Caco-2 (cell line): ENCODE data around the gene RIPOR2. TPM values are rescaled to one million over a fixed set of nuclear protein-coding genes. Genes with fewer than 3 reads are reported as not detected.

Experiments
- BruUV-seq: library from RNA; stranded (reverse); fragments of 400-500 nt; replicated peaks from 2 replicates; lab custom pipeline; 2021; lab: Mats Ljungman, UMichigan
- CTCF ChIA-PET: fragments of 300-600 bp; sonication (Branson Sonifier 250); formaldehyde crosslinking; loops from one replicate; lab custom pipeline; 2022; ENCODE audit warnings: antibody characterized with exemption; lab: Charles Lee
- POLR2A ChIA-PET: fragments of 300-600 bp; sonication (Branson Sonifier 250); formaldehyde crosslinking; loops from one replicate; lab custom pipeline; 2022; ENCODE audit warnings: antibody characterized with exemption; lab: Charles Lee
- DNase-seq, 2 experiments: peaks; one replicate each; pipeline versions ENCODE4 v3.0.0 to v3.0.0-alpha.2; 2020 to 2022
- H3K27me3 ChIP-seq: replicated peaks from 2 replicates; pipeline ENCODE4 v1.6.0; 2011; ENCODE audit warnings: low read length; ENCODE audit not compliant: control insufficient read depth, insufficient read depth
- H3K36me3 ChIP-seq: 2 replicates; pipeline ENCODE4 v1.5.1; 2011; ENCODE audit warnings: low read length; ENCODE audit not compliant: control insufficient read depth, insufficient read depth
- H3K4me1 ChIP-seq: fragments of 250-450 bp; sonication (Bioruptor Pico); 2 replicates; pipeline ENCODE4 v1.5.1; 2020; ENCODE audit warnings: mild to moderate bottlenecking
- H3K4me3 ChIP-seq: 2 replicates; pipeline ENCODE4 v1.5.1; 2011; ENCODE audit warnings: low read depth, mild to moderate bottlenecking, control low read depth, low read length
- H3K9me3 ChIP-seq: fragments of 250-450 bp; sonication (Bioruptor Pico); 2 replicates; pipeline ENCODE4 v1.5.1; 2020; ENCODE audit warnings: mild to moderate bottlenecking, moderate library complexity
- H3K27ac Mint-ChIP-seq: one replicate; pipeline ENCODE4 v1.8.0; 2022; ENCODE audit warnings: mixed read lengths; ENCODE audit not compliant: unreplicated experiment
- H3K27me3 Mint-ChIP-seq: one replicate; pipeline ENCODE4 v1.8.0; 2022; ENCODE audit warnings: mixed read lengths; ENCODE audit not compliant: insufficient read depth, unreplicated experiment
- H3K36me3 Mint-ChIP-seq: one replicate; pipeline ENCODE4 v1.8.0; 2022; ENCODE audit warnings: mild to moderate bottlenecking, mixed read lengths; ENCODE audit not compliant: insufficient read depth, unreplicated experiment
- H3K4me1 Mint-ChIP-seq: one replicate; pipeline ENCODE4 v1.8.0; 2022; ENCODE audit warnings: low read depth, mixed read lengths; ENCODE audit not compliant: unreplicated experiment
- H3K4me3 Mint-ChIP-seq: one replicate; pipeline ENCODE4 v1.8.0; 2022; ENCODE audit warnings: mild to moderate bottlenecking, moderate library complexity, mixed read lengths; ENCODE audit not compliant: unreplicated experiment
- H3K9me3 Mint-ChIP-seq: one replicate; pipeline ENCODE4 v1.8.0; 2022; ENCODE audit warnings: mixed read lengths; ENCODE audit not compliant: unreplicated experiment
- intact Hi-C: fragments of 100-400 bp; cut with micrococcal nuclease; formaldehyde crosslinking; loops from one replicate; pipeline ENCODE4 v1.10.0; 2022; ENCODE audit not compliant: unreplicated experiment
- total RNA-seq: library from RNA; stranded (reverse); gene quantifications from 2 replicates; pipeline ENCODE4 v1.2.3, GENCODE V29; 2022
- TF ChIP-seq, protein P1 (sequence below), 2 experiments: fragments of 200-600 bp in 1 of 2; IDR thresholded peaks; 1 replicate in 1 of 2; 2 replicates in 1 of 2; pipeline versions ENCODE4 v1.5.1 to v1.8.0; 2011 to 2022; ENCODE audit warnings: antibody characterized with exemption in 1 of 2, control low read depth in 1 of 2, inconsistent platforms in 1 of 2, low read depth in 1 of 2, low read length in 1 of 2, mild to moderate bottlenecking in 1 of 2, moderate library complexity in 1 of 2; ENCODE audit not compliant: insufficient read depth in 1 of 2, severe bottlenecking in 1 of 2, unreplicated experiment in 1 of 2

Gene RIPOR2
- total RNA-seq, 1 experiment from 2014 or later: 0.64 TPM

DNA sequence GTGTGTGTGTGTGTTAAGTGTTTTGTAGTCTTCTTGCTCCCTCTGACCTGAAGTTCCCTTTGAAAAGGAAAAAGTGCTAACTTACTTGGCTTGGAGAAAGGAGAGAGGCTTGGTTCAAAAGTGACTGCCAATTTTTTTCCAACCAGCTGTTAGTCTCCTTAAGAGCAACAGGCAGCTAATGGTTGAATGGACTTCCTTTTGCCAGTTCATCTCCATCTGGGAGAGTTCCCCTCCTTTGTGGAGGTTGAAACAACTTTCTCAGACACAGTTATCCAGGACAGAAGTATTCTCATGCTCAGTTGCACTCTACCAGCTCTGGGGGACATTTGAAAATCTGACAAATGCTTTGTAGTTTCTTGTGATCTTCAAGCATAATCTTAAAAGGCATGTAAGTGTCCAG lies 4.5 kb downstream of the RIPOR2 start:
- Histone ChIP-seq H3K27me3 (no peaks in the 10 kb centered on the region), H3K4me1 (peaks cover 17% of the 10 kb centered on the region), H3K36me3 (no peaks in the 10 kb centered on the region), H3K4me3 (no peak overlapping the region), H3K9me3 (no peaks in the 10 kb centered on the region)
- Mint-ChIP-seq H3K4me1 (peaks cover 3% of the 10 kb centered on the region), H3K36me3 (no peaks in the 10 kb centered on the region), H3K9me3 (peaks cover 13% of the 10 kb centered on the region), H3K27ac (no peak overlapping the region), H3K4me3 (no peak overlapping the region), H3K27me3 (no peaks in the 10 kb centered on the region)
- no peak for DNase-seq
- BruUV-seq: no TSS peak
- intact Hi-C loops: no loop called here
- CTCF ChIA-PET: interaction anchor here (0.6 kb wide), 1 partner anchor 10 kb away, joined by 4 read pairs; no protein-coding TSS in a partner anchor
- TF ChIP-seq, protein P1, sequence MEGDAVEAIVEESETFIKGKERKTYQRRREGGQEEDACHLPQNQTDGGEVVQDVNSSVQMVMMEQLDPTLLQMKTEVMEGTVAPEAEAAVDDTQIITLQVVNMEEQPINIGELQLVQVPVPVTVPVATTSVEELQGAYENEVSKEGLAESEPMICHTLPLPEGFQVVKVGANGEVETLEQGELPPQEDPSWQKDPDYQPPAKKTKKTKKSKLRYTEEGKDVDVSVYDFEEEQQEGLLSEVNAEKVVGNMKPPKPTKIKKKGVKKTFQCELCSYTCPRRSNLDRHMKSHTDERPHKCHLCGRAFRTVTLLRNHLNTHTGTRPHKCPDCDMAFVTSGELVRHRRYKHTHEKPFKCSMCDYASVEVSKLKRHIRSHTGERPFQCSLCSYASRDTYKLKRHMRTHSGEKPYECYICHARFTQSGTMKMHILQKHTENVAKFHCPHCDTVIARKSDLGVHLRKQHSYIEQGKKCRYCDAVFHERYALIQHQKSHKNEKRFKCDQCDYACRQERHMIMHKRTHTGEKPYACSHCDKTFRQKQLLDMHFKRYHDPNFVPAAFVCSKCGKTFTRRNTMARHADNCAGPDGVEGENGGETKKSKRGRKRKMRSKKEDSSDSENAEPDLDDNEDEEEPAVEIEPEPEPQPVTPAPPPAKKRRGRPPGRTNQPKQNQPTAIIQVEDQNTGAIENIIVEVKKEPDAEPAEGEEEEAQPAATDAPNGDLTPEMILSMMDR (IDR thresholded peaks at IDR 0.05; ENCODE audit: insufficient read depth in 1 of 2, low read depth in 1 of 2, low read length in 1 of 2, severe bottlenecking in 1 of 2, unreplicated experiment in 1 of 2): no peak
- POLR2A ChIA-PET: no interaction called here

- ChIA-PET POLR2A (no interaction called here), CTCF (no interaction called here)
- no peak overlapping the region for H3K27ac Mint-ChIP-seq
- peaks cover 7% of the 10 kb centered on the region for H3K4me1 Mint-ChIP-seq
- TF ChIP-seq, protein P1 (IDR thresholded peaks at IDR 0.05; ENCODE audit: insufficient read depth in 1 of 2, low read depth in 1 of 2, low read length in 1 of 2, severe bottlenecking in 1 of 2, unreplicated experiment in 1 of 2): no peak
- Histone ChIP-seq H3K27me3 (no peaks in the 10 kb centered on the region), H3K4me1 (peaks cover 23% of the 10 kb centered on the region), H3K36me3 (no peaks in the 10 kb centered on the region), H3K4me3 (no peak overlapping the region), H3K9me3 (no peaks in the 10 kb centered on the region)
- H3K27me3 Mint-ChIP-seq: no peaks in the 10 kb centered on the region
- intact Hi-C loops: no loop called here
- no peaks in the 10 kb centered on the region for H3K36me3 Mint-ChIP-seq
- no TSS peak for BruUV-seq
- peaks cover 13% of the 10 kb centered on the region for H3K9me3 Mint-ChIP-seq
- no peak for DNase-seq
- no peak overlapping the region for H3K4me3 Mint-ChIP-seq
Observed at GRCh38 chr6:24930431-24930871, 5.3 kb downstream of the RIPOR2 start.

GRCh38 chr6:24929242-24929641 lies 6.5 kb downstream of the RIPOR2 start:
- H3K4me1 Mint-ChIP-seq: peaks cover 7% of the 10 kb centered on the region
- no peak overlapping the region for H3K4me3 Mint-ChIP-seq
- TF ChIP-seq, protein P1 (IDR thresholded peaks at IDR 0.05; ENCODE audit: insufficient read depth in 1 of 2, low read depth in 1 of 2, low read length in 1 of 2, severe bottlenecking in 1 of 2, unreplicated experiment in 1 of 2): no peak
- no peaks in the 10 kb centered on the region for H3K9me3 ChIP-seq
- H3K4me1 ChIP-seq: peaks cover 27% of the 10 kb centered on the region
- BruUV-seq: no TSS peak
- H3K36me3 ChIP-seq: no peaks in the 10 kb centered on the region
- no peak for DNase-seq
- H3K36me3 Mint-ChIP-seq: no peaks in the 10 kb centered on the region
- H3K27ac Mint-ChIP-seq: no peak overlapping the region
- peaks cover 13% of the 10 kb centered on the region for H3K9me3 Mint-ChIP-seq
- no peaks in the 10 kb centered on the region for H3K27me3 Mint-ChIP-seq
- H3K4me3 ChIP-seq: no peak overlapping the region
- no peaks in the 10 kb centered on the region for H3K27me3 ChIP-seq
- ChIA-PET CTCF (no interaction called here), POLR2A (no interaction called here)
- intact Hi-C loops: no loop called here
